Stimulated activated CD4-positive, alpha-beta T cell treated with anti-CD3 and anti-CD28 coated beads, Interleukin-15, amount 100 ng/mL, for 1 hour (primary cell): ENCODE measurements around the gene SLC25A1.

ENCODE experiments used
- DNase-seq, 2 donors: peaks; one replicate each; pipeline ENCODE4 v3.0.0-alpha.2; 2020; ENCODE audit warnings: low read depth in 1 of 2, low spot score in 1 of 2

SLC25A1 gene

GRCh38 chr22:19178657-19179496, at the start of gene SLC25A1:
TSS of gene SLC25A1 (minus strand) at chr22:19178736. CDS start at chr22:19178673, 63 bp downstream.
- peak; percentile 62 to 82 for DNase-seq

- no peak for DNase-seq
Observed at GRCh38 chr22:19228179-19228578, 49.6 kb upstream of the SLC25A1 start.

GRCh38 chr22:19226428-19226827, 47.9 kb upstream of the SLC25A1 start:
- no peak for DNase-seq

GRCh38 chr22:19225560-19225959, 47.0 kb upstream of the SLC25A1 start:
- no peak for DNase-seq

- DNase-seq, result no peak
Observed at GRCh38 chr22:19224985-19225384, 46.4 kb upstream of the SLC25A1 start.

- DNase-seq, result no peak
Observed at GRCh38 chr22:19224557-19224956, 46.0 kb upstream of the SLC25A1 start.

- DNase-seq, result no peak
Observed at GRCh38 chr22:19223617-19224016, 45.1 kb upstream of the SLC25A1 start.

GRCh38 chr22:19223110-19223509, 44.6 kb upstream of the SLC25A1 start:
- no peak for DNase-seq

- DNase-seq, result no peak
Observed at GRCh38 chr22:19222242-19223005, 43.9 kb upstream of the SLC25A1 start.

GRCh38 chr22:19220867-19221266, 42.3 kb upstream of the SLC25A1 start:
- no peak for DNase-seq

GRCh38 chr22:19218541-19219233, 40.2 kb upstream of the SLC25A1 start:
- no peak for DNase-seq

GRCh38 chr22:19216579-19216978, 38.0 kb upstream of the SLC25A1 start:
- no peak for DNase-seq

GRCh38 chr22:19215360-19215759, 36.8 kb upstream of the SLC25A1 start:
- no peak for DNase-seq

- no peak for DNase-seq
Observed at GRCh38 chr22:19214078-19214473, 35.5 kb upstream of the SLC25A1 start.

- DNase-seq, result no peak
Observed at GRCh38 chr22:19213442-19214077, 35.0 kb upstream of the SLC25A1 start.

GRCh38 chr22:19213001-19213400, 34.5 kb upstream of the SLC25A1 start:
- DNase-seq, result no peak

- no peak for DNase-seq
Observed at GRCh38 chr22:19212302-19212870, 33.9 kb upstream of the SLC25A1 start.

GRCh38 chr22:19210188-19210587, 31.7 kb upstream of the SLC25A1 start:
- no peak for DNase-seq

- no peak for DNase-seq
Observed at GRCh38 chr22:19208287-19208847, 29.8 kb upstream of the SLC25A1 start.

- no peak for DNase-seq
Observed at GRCh38 chr22:19207884-19208283, 29.3 kb upstream of the SLC25A1 start.

GRCh38 chr22:19207401-19207808, 28.9 kb upstream of the SLC25A1 start:
- DNase-seq, result no peak
